ENCODE results near the gene PRSS36.

Gene PRSS36

GRCh38 chr16:31099860-31100638, 49.8 kb downstream of the PRSS36 start:
- DNase-seq (ENCODE audit: low read depth): peak; percentile 36
- no peak overlapping the region for H3K4me3 ChIP-seq (ENCODE audit: low read length)
- no peak for TF ChIP-seq CTCF (IDR thresholded peaks at IDR 0.05; ENCODE audit: insufficient read depth, low read depth, low read length, missing control alignments)

- no peak for TF ChIP-seq CTCF (IDR thresholded peaks at IDR 0.05; ENCODE audit: insufficient read depth, low read depth, low read length, missing control alignments)
- peak within 1 kb of the TSS; percentile 87 for H3K4me3 ChIP-seq (ENCODE audit: low read length)
- peak; percentile 99 for DNase-seq (ENCODE audit: low read depth)
Measured at GRCh38 chr16:31094424-31095120, 55.3 kb downstream of the PRSS36 start, which contains the start of gene VKORC1. TSS of gene VKORC1 (minus strand) at chr16:31094797. CDS start at chr16:31094729, 68 bp downstream.

- no peak for TF ChIP-seq CTCF (IDR thresholded peaks at IDR 0.05; ENCODE audit: insufficient read depth, low read depth, low read length, missing control alignments)
- peak overlapping the region; percentile 87 for H3K4me3 ChIP-seq (ENCODE audit: low read length)
- peak; percentile 16 for DNase-seq (ENCODE audit: low read depth)
Measured at GRCh38 chr16:31094088-31094423, 55.8 kb downstream of the PRSS36 start.

GRCh38 chr16:31093132-31093703, 56.6 kb downstream of the PRSS36 start:
- no peak for TF ChIP-seq CTCF (IDR thresholded peaks at IDR 0.05; ENCODE audit: insufficient read depth, low read depth, low read length, missing control alignments)
- peak; percentile 48 for DNase-seq (ENCODE audit: low read depth)
- peak overlapping the region; percentile 87 for H3K4me3 ChIP-seq (ENCODE audit: low read length)

GRCh38 chr16:31092330-31092729, 57.5 kb downstream of the PRSS36 start:
- no peak for TF ChIP-seq CTCF (IDR thresholded peaks at IDR 0.05; ENCODE audit: insufficient read depth, low read depth, low read length, missing control alignments)
- no peak for DNase-seq (ENCODE audit: low read depth)
- no peak overlapping the region for H3K4me3 ChIP-seq (ENCODE audit: low read length)

- no peak for TF ChIP-seq CTCF (IDR thresholded peaks at IDR 0.05; ENCODE audit: insufficient read depth, low read depth, low read length, missing control alignments)
- DNase-seq (ENCODE audit: low read depth): peak; percentile 54
- H3K4me3 ChIP-seq (ENCODE audit: low read length): no peak overlapping the region
Measured at GRCh38 chr16:31090540-31090939, 59.3 kb downstream of the PRSS36 start.
